Tibial artery (tissue), 4 donors: ENCODE data around the gene GTF3C2.
A peak's percentile ranks its signal among the peaks of the same experiment; 100 is the strongest.
"Not testable (repeated sequence)": the region's sequence is repeated elsewhere in the genome, so short reads cannot be mapped to it uniquely, and the experiment has no call there.

ENCODE experiments used
- DNase-seq, 2 donors: peaks; one replicate each; pipeline ENCODE4 v3.0.0-alpha.2; 2019
- H3K27ac ChIP-seq, 2 donors: fragments of 200-600 bp; sonication (generic) in 1 of 2; 1 replicate in 1 of 2; 2 replicates in 1 of 2; pipeline ENCODE4 v1.5.1; 2018 to 2019; ENCODE audit warnings: mild to moderate bottlenecking in 1 of 2
- H3K27me3 ChIP-seq, 2 donors: fragments of 200-600 bp; sonication (generic) in 1 of 2; one replicate each; pipeline versions ENCODE4 v1.5.1 to v1.6.0; 2016 to 2019
- H3K36me3 ChIP-seq, 3 donors: fragments of 200-600 bp; sonication (generic) in 2 of 3; one replicate each; pipeline ENCODE4 v1.5.1; 2016 to 2019; ENCODE audit warnings: mild to moderate bottlenecking in 2 of 3
- H3K4me1 ChIP-seq, 4 donors: fragments of 200-600 bp; sonication (generic) in 2 of 4; 1 replicate in 3 of 4; 2 replicates in 1 of 4; pipeline ENCODE4 v1.5.1; 2016 to 2019
- H3K4me3 ChIP-seq, 2 donors: fragments of 200-600 bp; sonication (generic) in 1 of 2; 1 replicate in 1 of 2; 2 replicates in 1 of 2; pipeline ENCODE4 v1.5.1; 2018 to 2019; ENCODE audit warnings: mild to moderate bottlenecking in 2 of 2
- H3K9me3 ChIP-seq, 3 donors: fragments of 200-600 bp; sonication (generic) in 1 of 3; one replicate each; pipeline ENCODE4 v1.5.1; 2016 to 2019
- CTCF ChIP-seq, 2 experiments: fragments of 200-600 bp in 1 of 2; fragments of 450-650 bp in 1 of 2; IDR thresholded peaks; one replicate each; pipeline ENCODE4 v1.5.1; 2017 to 2019; ENCODE audit warnings: antibody characterized with exemption in 2 of 2, mild to moderate bottlenecking in 1 of 2, moderate library complexity in 1 of 2
- intact Hi-C: fragments of 100-400 bp; cut with DNase I; formaldehyde crosslinking; loops from one replicate; pipeline ENCODE4 v1.15.0; 2023; ENCODE audit warnings: low total_unique reads

The GTF3C2 gene

GRCh38 chr2:27306136-27306535, 50.4 kb downstream of the GTF3C2 start:
- no peak for DNase-seq
- TF ChIP-seq CTCF (IDR thresholded peaks at IDR 0.05), result no peak

GRCh38 chr2:27305516-27305915, 51.0 kb downstream of the GTF3C2 start:
- H3K4me3 ChIP-seq, result no peak overlapping the region
- peaks cover 0 to 5% (median 0%) of the 10 kb centered on the region in 3 donors for H3K9me3 ChIP-seq
- intact Hi-C loops, result loop anchor here (1.0 kb wide), 1 partner anchor 102 kb away; no protein-coding TSS in a partner anchor
- TF ChIP-seq CTCF (IDR thresholded peaks at IDR 0.05), result no peak
- no peak for DNase-seq
- H3K36me3 ChIP-seq, result peaks cover 11 to 17% (median 11%) of the 10 kb centered on the region in 3 donors
- no peak overlapping the region for H3K27ac ChIP-seq
- H3K4me1 ChIP-seq, result peaks cover 0 to 26% (median 21%) of the 10 kb centered on the region in 4 donors
- H3K27me3 ChIP-seq, result peaks cover 10 to 54% of the 10 kb centered on the region in 2 donors

More at GRCh38 chr2:27306136-27306535, 50.4 kb downstream of the GTF3C2 start:
- Histone ChIP-seq H3K4me1 (peaks cover 0 to 26% (median 21%) of the 10 kb centered on the region in 4 donors), H3K36me3 (peaks cover 11 to 23% (median 14%) of the 10 kb centered on the region in 3 donors), H3K4me3 (no peak overlapping the region), H3K27ac (no peak overlapping the region), H3K9me3 (peaks cover 0 to 5% (median 0%) of the 10 kb centered on the region in 3 donors), H3K27me3 (peaks cover 10 to 54% of the 10 kb centered on the region in 2 donors)
- intact Hi-C loops, result no loop called here

- no peak for DNase-seq
- Histone ChIP-seq H3K27ac (no peak overlapping the region), H3K27me3 (peaks cover 10 to 51% of the 10 kb centered on the region in 2 donors), H3K4me3 (no peak overlapping the region), H3K36me3 (peaks cover 3 to 8% (median 4%) of the 10 kb centered on the region in 3 donors), H3K4me1 (peaks cover 0 to 26% (median 21%) of the 10 kb centered on the region in 4 donors), H3K9me3 (peaks cover 0 to 5% (median 0%) of the 10 kb centered on the region in 3 donors)
- intact Hi-C loops, result loop anchor here (1.0 kb wide), 1 partner anchor 101 kb away; no protein-coding TSS in a partner anchor
- TF ChIP-seq CTCF (IDR thresholded peaks at IDR 0.05), result no peak
Measured at GRCh38 chr2:27304488-27305240, 51.9 kb downstream of the GTF3C2 start.

GRCh38 chr2:27303093-27304025, 53.2 kb downstream of the GTF3C2 start:
- Histone ChIP-seq H3K9me3 (peaks cover 0 to 5% (median 0%) of the 10 kb centered on the region in 3 donors), H3K27ac (no peak overlapping the region), H3K4me3 (peak overlapping the region; percentile 25 to 36), H3K36me3 (no peaks in the 10 kb centered on the region), H3K27me3 (peaks cover 10 to 49% of the 10 kb centered on the region in 2 donors), H3K4me1 (peaks cover 0 to 22% (median 20%) of the 10 kb centered on the region in 4 donors)
- no peak for DNase-seq
- intact Hi-C loops, result no loop called here
- TF ChIP-seq CTCF (IDR thresholded peaks at IDR 0.05), result peak; percentile 80 to 83

- intact Hi-C loops, H3K4me3 ChIP-seq, H3K4me1 ChIP-seq, H3K27ac ChIP-seq, DNase-seq, H3K9me3 ChIP-seq, H3K36me3 ChIP-seq: not testable (repeated sequence)
- peaks cover 0 to 32% of the 10 kb centered on the region in 2 donors for H3K27me3 ChIP-seq
Measured at GRCh38 chr2:27300606-27301005, 56.0 kb downstream of the GTF3C2 start.
